WTC11 (cell line): Measurements from ENCODE around the gene BTF3.

Source experiments
- ATF1 ChIP-seq: sonication (generic); formaldehyde crosslinking; IDR thresholded peaks from 2 replicates; pipeline ENCODE4 v1.8.1; 2023; ENCODE audit warnings: mild to moderate bottlenecking, moderate library complexity, missing genetic modification reagents
- CTCF ChIP-seq: fragments of 200-600 bp; IDR thresholded peaks from 2 replicates; pipeline ENCODE4 v1.8.0; 2022; ENCODE audit warnings: antibody characterized with exemption
- USF2 ChIP-seq: sonication (generic); formaldehyde crosslinking; IDR thresholded peaks from 2 replicates; pipeline ENCODE4 v1.8.1; 2023; ENCODE audit warnings: mild to moderate bottlenecking, missing genetic modification reagents, moderate library complexity
- ZNF671 ChIP-seq: fragments of 250-450 bp; sonication (Bioruptor Pico); IDR thresholded peaks from 2 replicates; pipeline ENCODE4 v1.8.0; 2021; ENCODE audit warnings: mild to moderate bottlenecking

GRCh38 chr5:73544429-73545402 is 46.5 kb downstream of the BTF3 start:
- TF ChIP-seq USF2 (no peak), CTCF (no peak), ZNF671 (CRISPR knock-in tag) (no peak), ATF1 (no peak)
